Sigmoid colon (tissue), 4 donors: ENCODE data around the gene METTL22.

Source experiments
- EP300 ChIP-seq, 4 donors: sonication (generic); formaldehyde crosslinking; IDR thresholded peaks; one replicate each; pipeline ENCODE4 v1.6.1; 2017; ENCODE audit warnings: antibody characterized with exemption in 4 of 4
- TF ChIP-seq, protein P1 (sequence below), 4 experiments: fragments of 450-650 bp in 3 of 4; fragments of 200-600 bp in 1 of 4; IDR thresholded peaks; one replicate each; pipeline ENCODE4 v1.5.1; 2016 to 2019; ENCODE audit warnings: antibody characterized with exemption in 4 of 4, mild to moderate bottlenecking in 3 of 4, moderate library complexity in 2 of 4

DNA sequence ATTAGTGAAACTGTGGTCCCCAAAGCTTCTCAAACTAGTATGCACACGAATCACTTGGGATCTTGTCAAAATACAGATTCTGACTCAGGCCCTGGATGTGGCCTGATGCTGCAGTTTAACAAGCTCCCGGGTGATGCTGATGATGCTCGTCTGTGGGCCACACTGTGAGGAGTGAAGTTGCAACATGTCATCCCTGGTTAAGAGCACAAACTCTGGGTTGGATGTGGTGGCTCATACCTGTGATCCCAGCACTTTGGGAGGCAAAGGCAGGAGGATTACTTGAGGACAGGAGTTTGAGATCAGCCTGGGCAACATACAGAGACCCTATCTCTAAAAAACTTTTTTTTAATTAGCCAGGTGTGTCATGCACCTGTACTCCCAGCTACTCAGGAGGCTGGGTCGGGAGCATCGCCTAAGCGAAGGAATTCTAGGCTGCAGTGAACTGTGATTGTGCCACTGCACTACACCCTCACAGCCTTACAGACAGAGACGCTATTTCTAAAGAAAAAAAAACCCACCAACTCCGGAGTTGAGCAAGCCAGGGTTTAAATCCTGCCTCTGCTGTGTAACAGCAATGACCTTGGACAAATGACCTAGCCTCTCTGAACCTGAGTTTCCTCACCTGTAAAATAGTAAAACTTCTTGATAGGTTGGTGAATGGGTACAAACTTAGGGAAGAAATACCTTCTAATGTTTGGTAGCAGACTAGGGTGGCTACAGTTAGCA is 28.5 kb downstream of the METTL22 start:
- TF ChIP-seq, protein P1, sequence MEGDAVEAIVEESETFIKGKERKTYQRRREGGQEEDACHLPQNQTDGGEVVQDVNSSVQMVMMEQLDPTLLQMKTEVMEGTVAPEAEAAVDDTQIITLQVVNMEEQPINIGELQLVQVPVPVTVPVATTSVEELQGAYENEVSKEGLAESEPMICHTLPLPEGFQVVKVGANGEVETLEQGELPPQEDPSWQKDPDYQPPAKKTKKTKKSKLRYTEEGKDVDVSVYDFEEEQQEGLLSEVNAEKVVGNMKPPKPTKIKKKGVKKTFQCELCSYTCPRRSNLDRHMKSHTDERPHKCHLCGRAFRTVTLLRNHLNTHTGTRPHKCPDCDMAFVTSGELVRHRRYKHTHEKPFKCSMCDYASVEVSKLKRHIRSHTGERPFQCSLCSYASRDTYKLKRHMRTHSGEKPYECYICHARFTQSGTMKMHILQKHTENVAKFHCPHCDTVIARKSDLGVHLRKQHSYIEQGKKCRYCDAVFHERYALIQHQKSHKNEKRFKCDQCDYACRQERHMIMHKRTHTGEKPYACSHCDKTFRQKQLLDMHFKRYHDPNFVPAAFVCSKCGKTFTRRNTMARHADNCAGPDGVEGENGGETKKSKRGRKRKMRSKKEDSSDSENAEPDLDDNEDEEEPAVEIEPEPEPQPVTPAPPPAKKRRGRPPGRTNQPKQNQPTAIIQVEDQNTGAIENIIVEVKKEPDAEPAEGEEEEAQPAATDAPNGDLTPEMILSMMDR (IDR thresholded peaks at IDR 0.05): no peak
- no peak for TF ChIP-seq EP300 (IDR thresholded peaks at IDR 0.05)
